Neural progenitor cell (in vitro differentiated cells): ENCODE results near the gene CPNE1.

Experiments
- CTCF ChIP-seq: fragments of 200-600 bp; sonication (generic); IDR thresholded peaks from 2 replicates; pipeline ENCODE4 v1.5.1; 2017; ENCODE audit warnings: antibody characterized with exemption, mild to moderate bottlenecking
- EZH2phosphoT487 ChIP-seq: fragments of 200-600 bp; sonication (generic); IDR thresholded peaks from 2 replicates; pipeline ENCODE4 v1.6.1; 2017; ENCODE audit warnings: antibody characterized with exemption

GRCh38 chr20:35636095-35636494 is 28.6 kb downstream of the CPNE1 start:
- TF ChIP-seq CTCF (no peak), EZH2phosphoT487 (no peak)
